HG03139 (cell line): Measurements from ENCODE around the gene SIM2.

Experiments
- ATAC-seq: cut with Tn5 transposase; IDR thresholded peaks from one replicate; pipeline ENCODE4 v1.9.1; 2021; ENCODE audit not compliant: unreplicated experiment

Gene SIM2

GRCh38 chr21:36686955-36687354 lies 12.0 kb upstream of the SIM2 start:
- no peak for ATAC-seq

GRCh38 chr21:36688324-36688723 lies 10.6 kb upstream of the SIM2 start:
- ATAC-seq = no peak

- ATAC-seq = no peak
These were observed 9.6 kb upstream of the SIM2 start for GRCh38 chr21:36689324-36689723.

GRCh38 chr21:36690628-36691554 lies 8.0 kb upstream of the SIM2 start:
- ATAC-seq = no peak

GRCh38 chr21:36691555-36692041 lies 7.3 kb upstream of the SIM2 start:
- ATAC-seq = no peak

- ATAC-seq = no peak
These were observed 6.6 kb upstream of the SIM2 start for GRCh38 chr21:36692114-36692834.

- no peak for ATAC-seq
These were observed 6.0 kb upstream of the SIM2 start for GRCh38 chr21:36692835-36693488.

GRCh38 chr21:36693489-36694030 lies 5.4 kb upstream of the SIM2 start:
- ATAC-seq = no peak

GRCh38 chr21:36694031-36694515 lies 4.8 kb upstream of the SIM2 start:
- ATAC-seq = no peak

- no peak for ATAC-seq
These were observed 4.2 kb upstream of the SIM2 start for GRCh38 chr21:36694593-36695282.

- ATAC-seq = no peak
These were observed 3.7 kb upstream of the SIM2 start for GRCh38 chr21:36695283-36695634.

GRCh38 chr21:36695671-36696389 lies 3.1 kb upstream of the SIM2 start:
- no peak for ATAC-seq

- ATAC-seq = no peak
These were observed 2.4 kb upstream of the SIM2 start for GRCh38 chr21:36696390-36697059.

- ATAC-seq = no peak
These were observed 1.7 kb upstream of the SIM2 start for GRCh38 chr21:36697060-36697850.

GRCh38 chr21:36697851-36698384 lies 997 bp upstream of the SIM2 start:
- no peak for ATAC-seq

GRCh38 chr21:36698385-36698980 lies 432 bp upstream of the SIM2 start:
- no peak for ATAC-seq

GRCh38 chr21:36699546-36700294 lies 805 bp downstream of the SIM2 start:
- ATAC-seq = no peak
